Measurements from ENCODE around the gene CCDC167. TPM values are rescaled to one million over a fixed set of nuclear protein-coding genes. Genes with fewer than 3 reads are reported as not detected.
A peak's percentile ranks its signal among the peaks of the same experiment; 100 is the strongest.

Gene CCDC167
- total RNA-seq, result 73.1 and 73.2 TPM in 2 replicates
- long read RNA-seq, transcript CCDC167-201 (4 exons, 619 nt), result major isoform, 9 of 10 reads
- long read RNA-seq, partial matches to known transcripts, result 0 of 10 reads
- long read RNA-seq, other reads (novel, unspliced or antisense), result 1 of 10 reads

GRCh38 chr6:37499433-37500293, at the start of gene CCDC167:
Gene CCDC167 (minus strand): TSS chr6:37499893. CDS start chr6:37499863, 30 bp downstream.
- peak within 1 kb of the TSS; percentile 92 for H3K4me3 Mint-ChIP-seq
- no peaks in the 10 kb centered on the region for H3K36me3 Mint-ChIP-seq (ENCODE audit: low read depth)
- H3K4me1 Mint-ChIP-seq, result peaks cover 43% of the 10 kb centered on the region
- no peaks in the 10 kb centered on the region for H3K27me3 Mint-ChIP-seq (ENCODE audit: low read depth)
- DNase-seq (ENCODE audit: low read depth, low spot score), result peak; percentile 99
- H3K27ac Mint-ChIP-seq (ENCODE audit: unreplicated experiment), result peak within 1 kb of the TSS; percentile 98
- no peaks in the 10 kb centered on the region for H3K9me3 Mint-ChIP-seq
- no peak for TF ChIP-seq CTCF (conservative IDR thresholded peaks at IDR 0.05)

- no peak overlapping the region for H3K4me3 Mint-ChIP-seq
Measured at GRCh38 chr6:37549154-37549553, 49.5 kb upstream of the CCDC167 start.

GRCh38 chr6:37548067-37548674, 48.5 kb upstream of the CCDC167 start:
- no peak for DNase-seq (ENCODE audit: low read depth, low spot score)
- no peaks in the 10 kb centered on the region for H3K4me1 Mint-ChIP-seq
- H3K27ac Mint-ChIP-seq (ENCODE audit: unreplicated experiment), result no peak overlapping the region
- H3K36me3 Mint-ChIP-seq (ENCODE audit: low read depth), result no peaks in the 10 kb centered on the region
- no peak for TF ChIP-seq CTCF (conservative IDR thresholded peaks at IDR 0.05)
- H3K4me3 Mint-ChIP-seq, result no peak overlapping the region
- H3K9me3 Mint-ChIP-seq, result no peaks in the 10 kb centered on the region
- H3K27me3 Mint-ChIP-seq (ENCODE audit: low read depth), result no peaks in the 10 kb centered on the region

More at GRCh38 chr6:37549154-37549553, 49.5 kb upstream of the CCDC167 start:
- no peak for TF ChIP-seq CTCF (conservative IDR thresholded peaks at IDR 0.05)
- Mint-ChIP-seq H3K9me3 (no peaks in the 10 kb centered on the region), H3K27ac (ENCODE audit: unreplicated experiment) (no peak overlapping the region), H3K36me3 (ENCODE audit: low read depth) (no peaks in the 10 kb centered on the region), H3K4me1 (peaks cover 7% of the 10 kb centered on the region), H3K27me3 (ENCODE audit: low read depth) (peaks cover 3% of the 10 kb centered on the region)
- DNase-seq (ENCODE audit: low read depth, low spot score), result no peak

GRCh38 chr6:37547564-37548061, 47.9 kb upstream of the CCDC167 start:
- Mint-ChIP-seq H3K4me3 (no peak overlapping the region), H3K27me3 (ENCODE audit: low read depth) (no peaks in the 10 kb centered on the region)

More at GRCh38 chr6:37547564-37548061, 47.9 kb upstream of the CCDC167 start:
- no peaks in the 10 kb centered on the region for H3K4me1 Mint-ChIP-seq
- TF ChIP-seq CTCF (conservative IDR thresholded peaks at IDR 0.05), result no peak
- H3K36me3 Mint-ChIP-seq (ENCODE audit: low read depth), result no peaks in the 10 kb centered on the region
- no peak for DNase-seq (ENCODE audit: low read depth, low spot score)
- H3K27ac Mint-ChIP-seq (ENCODE audit: unreplicated experiment), result no peak overlapping the region
- H3K9me3 Mint-ChIP-seq, result no peaks in the 10 kb centered on the region
